Fibroblast of peridontal ligament (primary cell): ENCODE data around the gene AGBL5.
"Not testable (repeated sequence)": the region's sequence is repeated elsewhere in the genome, so short reads cannot be mapped to it uniquely, and the experiment has no call there.

Experiments
- DNase-seq: peaks from one replicate; pipeline ENCODE4 v3.0.0-alpha.2; 2010; ENCODE audit errors: extremely low read depth

Gene AGBL5

GRCh38 chr2:27118525-27119329 lies 67.3 kb downstream of the AGBL5 start, which contains the start of gene CGREF1:
CGREF1 (minus strand) TSS chr2:27119128; CDS start chr2:27104366, 14,762 bp downstream.
- DNase-seq: no peak

GRCh38 chr2:27119330-27119670 lies 67.8 kb downstream of the AGBL5 start:
- DNase-seq: not testable (repeated sequence)
